Bronchial smooth muscle cell (primary cell): ENCODE data around the gene ZNF644. TPM values are rescaled to one million over a fixed set of nuclear protein-coding genes. Genes with fewer than 3 reads are reported as not detected.

Source experiments
- total RNA-seq: library from RNA; depleted of rRNA; stranded (reverse); fragments of >200 nt; gene quantifications from 2 replicates; pipeline ENCODE4 v1.2.1, GENCODE V29; 2014

ZNF644 gene
- total RNA-seq: 40.3 and 41.5 TPM in 2 replicates

DNA sequence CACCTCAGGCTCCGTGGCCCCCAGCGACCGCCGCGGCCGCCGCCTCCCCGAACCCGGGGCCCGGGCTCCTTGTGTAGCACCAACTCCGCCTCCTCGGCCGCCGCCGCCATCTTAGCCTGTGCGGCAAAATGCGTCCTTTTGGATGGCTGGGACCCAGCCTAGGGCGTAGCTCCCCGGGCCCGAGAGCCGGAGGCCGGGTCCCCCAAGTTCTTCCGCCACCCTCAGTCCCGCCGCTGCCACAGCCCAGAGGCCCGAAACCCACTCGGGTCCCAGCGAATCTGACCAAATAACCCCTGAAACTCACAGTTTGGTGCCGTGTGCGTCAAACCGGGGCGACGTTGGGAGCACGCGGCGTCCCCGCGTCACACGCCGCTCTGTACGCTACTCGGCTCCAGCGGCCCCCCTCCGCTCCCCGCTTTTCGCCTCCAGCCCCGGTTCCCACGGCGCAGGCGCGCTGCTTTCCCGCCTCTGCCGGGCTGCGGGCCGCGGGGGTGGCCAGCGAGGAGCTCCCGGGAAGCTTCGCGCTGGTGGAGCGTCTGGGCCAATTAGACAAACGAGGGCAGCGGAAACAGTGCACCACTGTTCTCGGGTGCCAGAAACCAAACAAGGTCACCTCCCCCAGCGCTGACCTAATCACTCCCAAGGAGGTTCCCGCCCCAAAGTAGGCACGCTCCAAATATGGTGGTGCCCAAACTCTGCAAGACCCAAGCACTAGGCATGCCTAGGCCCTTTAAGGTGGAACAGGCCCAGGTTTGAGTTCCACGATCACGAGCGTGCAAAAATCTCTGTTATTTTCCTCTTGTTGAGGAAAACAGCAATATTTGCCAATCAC is at the start of gene ZNF644:
Gene ZNF644, minus strand, starts transcription at position 350 of the 832 bp plus-strand sequence. CDS start 39,682 bp downstream, outside the sequence.

